Right lobe of liver (tissue), 6 donors: ENCODE measurements around the gene NRP2. TPM values are rescaled to one million over a fixed set of nuclear protein-coding genes. Genes with fewer than 3 reads are reported as not detected.

Experiments
- ATAC-seq, 4 donors: fragments of 200-7000 bp; cut with Tn5 transposase; one replicate each; pipeline ENCODE4 v1.9.1; 2020; ENCODE audit warnings: mild to moderate bottlenecking in 4 of 4, moderate library complexity in 4 of 4
- DNase-seq, 3 donors: peaks; one replicate each; pipeline ENCODE4 v3.0.0-alpha.2; 2020
- H3K27ac ChIP-seq, 3 donors: fragments of 200-600 bp; one replicate each; pipeline ENCODE4 v1.8.0; 2022
- H3K27me3 ChIP-seq, 2 donors: fragments of 200-600 bp; one replicate each; pipeline ENCODE4 v1.8.0; 2022
- H3K36me3 ChIP-seq, 4 donors: fragments of 200-600 bp; sonication (generic) in 1 of 4; one replicate each; pipeline versions ENCODE4 v1.5.1 to v1.8.0; 2017 to 2022; ENCODE audit warnings: control low read depth in 1 of 4
- H3K4me1 ChIP-seq, 4 donors: fragments of 200-600 bp; sonication (generic) in 1 of 4; one replicate each; pipeline versions ENCODE4 v1.5.1 to v1.8.0; 2017 to 2022; ENCODE audit warnings: control low read depth in 1 of 4
- H3K4me3 ChIP-seq, 3 donors: fragments of 200-600 bp; one replicate each; pipeline ENCODE4 v1.8.0; 2022
- H3K9me3 ChIP-seq, 4 donors: fragments of 200-600 bp; sonication (generic) in 1 of 4; one replicate each; pipeline versions ENCODE4 v1.5.1 to v1.8.0; 2017 to 2022; ENCODE audit warnings: control low read depth in 1 of 4
- POLR2A ChIP-seq: fragments of 450-650 bp; IDR thresholded peaks from one replicate; pipeline ENCODE4 v1.6.1; 2017; ENCODE audit warnings: antibody characterized with exemption, mild to moderate bottlenecking
- WGBS: methylation state at CpG from one replicate; pipeline ENCODE4 v1.1.6; 2018; ENCODE audit warnings: low coverage, low lambda C conversion rate; ENCODE audit not compliant: insufficient coverage; ENCODE audit errors: missing lambda C conversion rate; 5-methylcytosine and 5-hydroxymethylcytosine counted together
- intact Hi-C, 2 donors: fragments of 100-400 bp; cut with DNase I; formaldehyde crosslinking; loops; one replicate each; pipeline versions ENCODE4 v1.11.2 to v1.14.1; 2022
- total RNA-seq, 6 experiments: library from RNA; depleted of rRNA in 2 of 6; stranded (reverse); fragments of >200 nt in 2 of 6; fragmentation: NEBNext Ultra II Directional in 3 of 6; extraction: Animal tissue kit (Norgen Biotek cat#: 25700) in 3 of 6; gene quantifications; one replicate each; pipeline versions ENCODE4 v1.1.0 to v1.2.4, GENCODE V29; 2016 to 2023
- TF ChIP-seq, protein P1 (sequence below), 4 donors: fragments of 200-600 bp in 3 of 4; fragments of 450-650 bp in 1 of 4; IDR thresholded peaks; one replicate each; pipeline versions ENCODE4 v1.5.1 to v1.8.0; 2016 to 2022; ENCODE audit warnings: antibody characterized with exemption in 4 of 4, mild to moderate bottlenecking in 2 of 4
- donor health status: DM: no; HTN: yes; CAD: no.
- donor health status: DM: no; HTN: no; CAD: no.
- donor health status: DM: no; HTN: no; CAD: no.
- donor health status: DM: no; HTN: yes; CAD: no.
- donor health status: DM: no; HTN: yes; CAD: no.

The NRP2 gene
- total RNA-seq, 6 experiments from 2014 or later, result 5.5 to 23.7 (median 8.6) TPM

DNA sequence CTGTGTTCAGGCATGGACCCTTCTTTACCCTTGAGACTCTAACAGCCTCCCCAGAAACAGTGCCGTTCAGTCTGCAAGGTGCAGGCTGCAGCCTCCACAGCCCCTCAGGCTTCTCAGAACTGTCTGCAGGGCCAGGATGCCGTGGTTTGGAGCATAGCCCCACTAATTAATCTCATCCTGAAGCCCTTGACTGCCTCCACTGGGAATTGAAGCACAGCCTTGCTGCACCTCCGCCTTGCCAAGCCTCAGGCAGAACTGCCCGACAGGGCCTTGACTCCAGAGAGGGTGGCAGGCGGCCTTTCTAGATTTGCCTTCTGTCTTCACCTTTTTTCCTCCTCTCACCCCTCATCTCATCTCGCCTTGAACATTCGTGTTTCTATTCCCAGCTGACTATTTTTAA lies 119.8 kb downstream of the NRP2 start:
- Histone ChIP-seq H3K27me3 (no peaks in the 10 kb centered on the region), H3K4me3 (no peak overlapping the region), H3K36me3 (no peaks in the 10 kb centered on the region), H3K9me3 (no peaks in the 10 kb centered on the region), H3K4me1 (peaks cover 0 to 6% (median 0%) of the 10 kb centered on the region in 4 donors), H3K27ac (no peak overlapping the region)
- WGBS, result 76% methylated on average over 3 of the region's 7 CpGs
- intact Hi-C loops, result no loop called here
- ATAC-seq, result no peak
- no peak for DNase-seq
- no peak for TF ChIP-seq POLR2A
- TF ChIP-seq, protein P1, sequence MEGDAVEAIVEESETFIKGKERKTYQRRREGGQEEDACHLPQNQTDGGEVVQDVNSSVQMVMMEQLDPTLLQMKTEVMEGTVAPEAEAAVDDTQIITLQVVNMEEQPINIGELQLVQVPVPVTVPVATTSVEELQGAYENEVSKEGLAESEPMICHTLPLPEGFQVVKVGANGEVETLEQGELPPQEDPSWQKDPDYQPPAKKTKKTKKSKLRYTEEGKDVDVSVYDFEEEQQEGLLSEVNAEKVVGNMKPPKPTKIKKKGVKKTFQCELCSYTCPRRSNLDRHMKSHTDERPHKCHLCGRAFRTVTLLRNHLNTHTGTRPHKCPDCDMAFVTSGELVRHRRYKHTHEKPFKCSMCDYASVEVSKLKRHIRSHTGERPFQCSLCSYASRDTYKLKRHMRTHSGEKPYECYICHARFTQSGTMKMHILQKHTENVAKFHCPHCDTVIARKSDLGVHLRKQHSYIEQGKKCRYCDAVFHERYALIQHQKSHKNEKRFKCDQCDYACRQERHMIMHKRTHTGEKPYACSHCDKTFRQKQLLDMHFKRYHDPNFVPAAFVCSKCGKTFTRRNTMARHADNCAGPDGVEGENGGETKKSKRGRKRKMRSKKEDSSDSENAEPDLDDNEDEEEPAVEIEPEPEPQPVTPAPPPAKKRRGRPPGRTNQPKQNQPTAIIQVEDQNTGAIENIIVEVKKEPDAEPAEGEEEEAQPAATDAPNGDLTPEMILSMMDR (IDR thresholded peaks at IDR 0.05), result no peak

DNA sequence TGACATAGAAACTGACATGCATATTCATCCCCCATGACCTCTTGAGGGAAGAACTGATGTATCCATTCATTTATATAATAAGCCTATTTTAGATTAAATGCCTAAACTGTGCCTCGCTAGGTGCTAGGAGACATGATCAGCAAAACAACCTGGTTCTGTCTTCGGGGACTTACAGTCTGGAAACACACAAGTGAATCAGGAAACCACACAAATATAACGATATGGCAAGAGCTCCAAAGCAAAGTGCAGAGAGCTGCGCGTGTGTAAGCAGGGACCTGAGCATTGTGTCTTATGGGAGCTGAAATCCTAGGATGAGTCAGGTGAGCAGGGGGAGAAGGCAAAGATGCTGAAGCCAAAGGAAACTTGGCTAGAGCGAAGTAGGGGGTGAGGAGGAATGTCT lies 120.6 kb downstream of the NRP2 start:
- DNase-seq (no peak), ATAC-seq (no peak)
- no peak overlapping the region for H3K4me3 ChIP-seq
- H3K4me1 ChIP-seq, result peaks cover 0 to 5% (median 0%) of the 10 kb centered on the region in 4 donors
- H3K27ac ChIP-seq, result no peak overlapping the region
- no peaks in the 10 kb centered on the region for H3K9me3 ChIP-seq
- 62% methylated on average over 6 of the region's 6 CpGs for WGBS
- no peaks in the 10 kb centered on the region for H3K27me3 ChIP-seq
- TF ChIP-seq, protein P1 (IDR thresholded peaks at IDR 0.05), result no peak
- no peak for TF ChIP-seq POLR2A
- intact Hi-C loops, result no loop called here
- no peaks in the 10 kb centered on the region for H3K36me3 ChIP-seq

DNA sequence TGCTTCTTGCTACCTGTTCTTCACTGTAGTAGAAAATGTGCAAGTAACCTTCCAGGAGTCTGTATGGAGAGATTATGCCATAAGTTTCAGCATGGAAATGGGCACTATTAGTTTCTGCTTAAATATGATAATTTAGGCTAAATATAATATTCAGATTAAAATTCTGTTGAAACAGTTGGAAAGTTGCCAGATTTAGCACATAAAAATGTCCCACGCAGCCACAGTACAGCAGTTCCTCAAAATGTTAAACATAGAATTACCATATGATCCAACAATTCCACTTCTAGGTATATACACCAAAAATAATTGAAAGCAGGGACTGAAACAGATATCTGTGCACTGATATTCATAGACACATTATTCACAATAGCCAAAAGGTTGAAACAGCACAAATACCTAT lies 121.2 kb downstream of the NRP2 start:
- no peaks in the 10 kb centered on the region for H3K27me3 ChIP-seq
- no peak for ATAC-seq
- no peaks in the 10 kb centered on the region for H3K9me3 ChIP-seq
- intact Hi-C loops, result no loop called here
- TF ChIP-seq, protein P1 (IDR thresholded peaks at IDR 0.05), result no peak
- no peak for TF ChIP-seq POLR2A
- no peak for DNase-seq
- no peak overlapping the region for H3K4me3 ChIP-seq
- H3K4me1 ChIP-seq, result peaks cover 0 to 5% (median 0%) of the 10 kb centered on the region in 4 donors
- WGBS, result 67% methylated on average over 1 of the region's 1 CpG
- no peaks in the 10 kb centered on the region for H3K36me3 ChIP-seq
- H3K27ac ChIP-seq, result no peak overlapping the region

DNA sequence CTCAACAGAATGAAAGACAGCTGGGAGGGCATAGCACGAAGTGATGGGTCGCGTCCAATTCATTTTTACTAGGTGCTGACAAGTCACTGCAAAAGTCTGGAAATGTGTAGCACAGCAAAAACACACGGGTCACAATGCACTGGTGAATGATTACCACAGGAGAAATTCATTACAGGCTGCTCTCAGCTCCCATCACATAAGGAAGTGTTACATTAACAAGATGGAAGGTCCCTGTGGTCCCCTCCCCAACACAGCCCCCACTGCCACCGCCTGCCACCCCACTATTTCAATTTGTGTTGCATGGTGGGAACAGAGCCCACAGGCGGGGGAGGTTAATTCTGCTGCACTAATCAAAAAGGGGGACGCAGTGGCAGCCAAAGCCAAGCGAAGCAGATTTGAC lies 122.8 kb downstream of the NRP2 start:
- H3K4me3 ChIP-seq, result no peak overlapping the region
- intact Hi-C loops, result no loop called here
- no peaks in the 10 kb centered on the region for H3K27me3 ChIP-seq
- WGBS, result 90% methylated on average over 4 of the region's 8 CpGs
- ATAC-seq, result no peak
- peaks cover 0 to 5% (median 0%) of the 10 kb centered on the region in 4 donors for H3K4me1 ChIP-seq
- no peaks in the 10 kb centered on the region for H3K9me3 ChIP-seq
- no peak overlapping the region for H3K27ac ChIP-seq
- no peaks in the 10 kb centered on the region for H3K36me3 ChIP-seq
- no peak for DNase-seq
- no peak for TF ChIP-seq POLR2A
- TF ChIP-seq, protein P1 (IDR thresholded peaks at IDR 0.05), result no peak
